ENCODE data around the gene HIKESHI.
"Not testable (repeated sequence)": the region's sequence is repeated elsewhere in the genome, so short reads cannot be mapped to it uniquely, and the experiment has no call there.

GRCh38 chr11:86308710-86309109, 6.7 kb downstream of the HIKESHI start:
- TF ChIP-seq, protein P1, sequence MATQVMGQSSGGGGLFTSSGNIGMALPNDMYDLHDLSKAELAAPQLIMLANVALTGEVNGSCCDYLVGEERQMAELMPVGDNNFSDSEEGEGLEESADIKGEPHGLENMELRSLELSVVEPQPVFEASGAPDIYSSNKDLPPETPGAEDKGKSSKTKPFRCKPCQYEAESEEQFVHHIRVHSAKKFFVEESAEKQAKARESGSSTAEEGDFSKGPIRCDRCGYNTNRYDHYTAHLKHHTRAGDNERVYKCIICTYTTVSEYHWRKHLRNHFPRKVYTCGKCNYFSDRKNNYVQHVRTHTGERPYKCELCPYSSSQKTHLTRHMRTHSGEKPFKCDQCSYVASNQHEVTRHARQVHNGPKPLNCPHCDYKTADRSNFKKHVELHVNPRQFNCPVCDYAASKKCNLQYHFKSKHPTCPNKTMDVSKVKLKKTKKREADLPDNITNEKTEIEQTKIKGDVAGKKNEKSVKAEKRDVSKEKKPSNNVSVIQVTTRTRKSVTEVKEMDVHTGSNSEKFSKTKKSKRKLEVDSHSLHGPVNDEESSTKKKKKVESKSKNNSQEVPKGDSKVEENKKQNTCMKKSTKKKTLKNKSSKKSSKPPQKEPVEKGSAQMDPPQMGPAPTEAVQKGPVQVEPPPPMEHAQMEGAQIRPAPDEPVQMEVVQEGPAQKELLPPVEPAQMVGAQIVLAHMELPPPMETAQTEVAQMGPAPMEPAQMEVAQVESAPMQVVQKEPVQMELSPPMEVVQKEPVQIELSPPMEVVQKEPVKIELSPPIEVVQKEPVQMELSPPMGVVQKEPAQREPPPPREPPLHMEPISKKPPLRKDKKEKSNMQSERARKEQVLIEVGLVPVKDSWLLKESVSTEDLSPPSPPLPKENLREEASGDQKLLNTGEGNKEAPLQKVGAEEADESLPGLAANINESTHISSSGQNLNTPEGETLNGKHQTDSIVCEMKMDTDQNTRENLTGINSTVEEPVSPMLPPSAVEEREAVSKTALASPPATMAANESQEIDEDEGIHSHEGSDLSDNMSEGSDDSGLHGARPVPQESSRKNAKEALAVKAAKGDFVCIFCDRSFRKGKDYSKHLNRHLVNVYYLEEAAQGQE (IDR thresholded peaks at IDR 0.05; ENCODE audit: unreplicated experiment), result not testable (repeated sequence)
- not testable (repeated sequence) for TF ChIP-seq CTCF (conservative IDR thresholded peaks at IDR 0.05; ENCODE audit: low read depth in 2 of 2); EZH2 (IDR thresholded peaks at IDR 0.05; ENCODE audit: low read depth, unreplicated experiment); POLR2AphosphoS5 (IDR thresholded peaks at IDR 0.05; ENCODE audit: low read depth); EZH2phosphoT487 (IDR thresholded peaks at IDR 0.05; ENCODE audit: unreplicated experiment)
